ENCODE measurements around the gene DGKG. TPM values are rescaled to one million over a fixed set of nuclear protein-coding genes. Genes with fewer than 3 reads are reported as not detected.

DGKG gene
- polyA plus RNA-seq, 2 of the 4 experiments (the other 2 are of a cell fraction): 11.5 to 13.3 TPM

- Histone ChIP-seq H3K4me3 (no peak overlapping the region), H3K4me2 (no peak overlapping the region), H3K27ac (no peak overlapping the region), H3K9me3 (no peaks in the 10 kb centered on the region), H3K4me1 (no peaks in the 10 kb centered on the region)
- ChIA-PET POLR2A (no interaction called here), CTCF (no interaction called here)
- WGBS (ENCODE audit: missing lambda C conversion rate): 96% methylated on average over 10 of the region's 10 CpGs
- no peak for DNase-seq (ENCODE audit: low read depth in 1 of 2, low spot score in 1 of 2)
- no peak for TF ChIP-seq HES2 (IDR thresholded peaks at IDR 0.05)
- TF ChIP-seq RARB (CRISPR knock-in tag; IDR thresholded peaks at IDR 0.05): no peak
- no peak for TF ChIP-seq BCL3 (IDR thresholded peaks at IDR 0.05)
- TF ChIP-seq REST (IDR thresholded peaks at IDR 0.05): no peak
- no peak for TF ChIP-seq NPAS2 (CRISPR knock-in tag; IDR thresholded peaks at IDR 0.05; ENCODE audit: borderline replicate concordance)
- TF ChIP-seq CHD2 (IDR thresholded peaks at IDR 0.05; ENCODE audit: low read length, partially characterized antibody): no peak
- TF ChIP-seq POLR2AphosphoS2 (conservative IDR thresholded peaks at IDR 0.05; ENCODE audit: low read length): no peak
- no peak for TF ChIP-seq RAD21 (conservative IDR thresholded peaks at IDR 0.05 in 1 of 2, IDR thresholded peaks at IDR 0.05 in 1 of 2)
- no peak for TF ChIP-seq ZFP36 (IDR thresholded peaks at IDR 0.05; ENCODE audit: borderline replicate concordance, partially characterized antibody)
- TF ChIP-seq BHLHE40 (IDR thresholded peaks at IDR 0.05; ENCODE audit: low read depth, low read length): no peak
- TF ChIP-seq FOSB (CRISPR knock-in tag; IDR thresholded peaks at IDR 0.05): no peak
- no peak for TF ChIP-seq RCOR1 (IDR thresholded peaks at IDR 0.05; ENCODE audit: low read depth, low read length)
- no peak for TF ChIP-seq JUN (IDR thresholded peaks at IDR 0.05)
- no peak for FAIRE-seq
- ATAC-seq: no peak
Observed at GRCh38 chr3:186194451-186194811, 167.6 kb downstream of the DGKG start.

- Histone ChIP-seq H3K4me1 (no peaks in the 10 kb centered on the region), H3K9me3 (no peaks in the 10 kb centered on the region), H3K4me2 (no peak overlapping the region), H3K4me3 (no peak overlapping the region), H3K27ac (no peak overlapping the region)
- FAIRE-seq (no peak), DNase-seq (ENCODE audit: low read depth in 1 of 2, low spot score in 1 of 2) (no peak), ATAC-seq (no peak)
- TF ChIP-seq HOXA7 (CRISPR knock-in tag; IDR thresholded peaks at IDR 0.05) (no peak), RARB (CRISPR knock-in tag; IDR thresholded peaks at IDR 0.05) (no peak), ELK1 (IDR thresholded peaks at IDR 0.05; ENCODE audit: low read depth, low read length) (no peak), FOSB (CRISPR knock-in tag; IDR thresholded peaks at IDR 0.05) (no peak), FOXS1 (CRISPR knock-in tag; IDR thresholded peaks at IDR 0.05) (no peak), MYC (IDR thresholded peaks at IDR 0.05; ENCODE audit: borderline replicate concordance, low read length) (no peak), ESRRA (IDR thresholded peaks at IDR 0.05; ENCODE audit: borderline replicate concordance, low read length) (no peak), MAX (IDR thresholded peaks at IDR 0.05) (no peak), KDM5A (IDR thresholded peaks at IDR 0.05) (no peak)
- POLR2A ChIA-PET: no interaction called here
- 98% methylated on average over 59 of the region's 75 CpGs for WGBS (ENCODE audit: missing lambda C conversion rate)
- CTCF ChIA-PET: no interaction called here
Observed at GRCh38 chr3:186193534-186194450, 168.2 kb downstream of the DGKG start.

Data from A549 (cell line).